ENCODE measurements around the gene PER3.

DNA sequence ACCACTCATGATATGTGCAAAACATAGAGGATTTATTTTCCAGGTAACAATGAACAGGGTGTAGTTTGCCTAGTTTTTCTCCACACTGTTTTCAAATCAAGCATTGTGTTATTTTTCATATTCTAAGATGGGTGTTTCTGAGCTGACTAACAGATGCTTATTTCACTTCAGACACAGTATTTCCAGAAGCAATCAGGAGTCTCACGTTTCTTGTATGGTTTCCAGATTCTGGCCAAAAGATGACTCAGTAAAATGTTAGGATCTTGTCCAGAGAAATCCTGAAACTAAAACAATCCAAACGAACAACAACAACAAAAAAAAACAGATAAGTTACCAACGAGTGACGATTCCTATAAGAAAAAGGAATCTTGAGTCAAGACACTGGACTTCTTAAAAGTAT, 63.5 kb downstream of the PER3 start:
- TF ChIP-seq, protein P1, sequence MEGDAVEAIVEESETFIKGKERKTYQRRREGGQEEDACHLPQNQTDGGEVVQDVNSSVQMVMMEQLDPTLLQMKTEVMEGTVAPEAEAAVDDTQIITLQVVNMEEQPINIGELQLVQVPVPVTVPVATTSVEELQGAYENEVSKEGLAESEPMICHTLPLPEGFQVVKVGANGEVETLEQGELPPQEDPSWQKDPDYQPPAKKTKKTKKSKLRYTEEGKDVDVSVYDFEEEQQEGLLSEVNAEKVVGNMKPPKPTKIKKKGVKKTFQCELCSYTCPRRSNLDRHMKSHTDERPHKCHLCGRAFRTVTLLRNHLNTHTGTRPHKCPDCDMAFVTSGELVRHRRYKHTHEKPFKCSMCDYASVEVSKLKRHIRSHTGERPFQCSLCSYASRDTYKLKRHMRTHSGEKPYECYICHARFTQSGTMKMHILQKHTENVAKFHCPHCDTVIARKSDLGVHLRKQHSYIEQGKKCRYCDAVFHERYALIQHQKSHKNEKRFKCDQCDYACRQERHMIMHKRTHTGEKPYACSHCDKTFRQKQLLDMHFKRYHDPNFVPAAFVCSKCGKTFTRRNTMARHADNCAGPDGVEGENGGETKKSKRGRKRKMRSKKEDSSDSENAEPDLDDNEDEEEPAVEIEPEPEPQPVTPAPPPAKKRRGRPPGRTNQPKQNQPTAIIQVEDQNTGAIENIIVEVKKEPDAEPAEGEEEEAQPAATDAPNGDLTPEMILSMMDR (IDR thresholded peaks at IDR 0.05): no peak
- no peak for TF ChIP-seq POLR2A (IDR thresholded peaks at IDR 0.05)
